Measurements from ENCODE around the gene LITAFD.

DNA sequence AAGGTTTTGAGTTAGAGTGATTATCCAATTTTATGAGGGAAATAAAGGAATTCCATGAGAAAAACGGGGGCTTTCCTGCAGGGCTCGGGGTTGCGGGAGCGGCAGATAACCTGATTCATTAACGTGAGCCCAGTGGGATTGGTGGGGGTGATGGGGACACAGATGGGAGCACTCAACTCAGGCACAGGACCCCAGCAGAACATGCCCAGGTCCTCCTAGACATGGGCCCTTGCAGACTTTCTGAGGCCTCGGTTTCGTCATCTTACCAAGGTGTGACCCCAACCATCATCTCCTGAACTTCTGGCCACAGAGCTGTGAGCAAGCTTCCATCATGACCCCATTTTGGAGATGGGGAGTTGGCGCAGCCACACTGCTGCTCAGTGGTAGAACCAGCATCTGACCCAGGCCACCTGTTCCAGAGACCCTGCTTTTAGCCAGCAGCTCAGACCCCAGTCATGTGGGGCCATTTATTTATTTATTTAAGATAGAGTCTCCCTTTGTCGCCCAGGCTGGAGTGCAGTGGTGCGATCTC is 35.7 kb upstream of the LITAFD start:
- no peak for TF ChIP-seq RAD21 (IDR thresholded peaks at IDR 0.05; ENCODE audit: low read depth)
- no peak for TF ChIP-seq CEBPB (IDR thresholded peaks at IDR 0.05)
- TF ChIP-seq YY1 (IDR thresholded peaks at IDR 0.05; ENCODE audit: low read depth): no peak
- no peak for TF ChIP-seq TAF1 (IDR thresholded peaks at IDR 0.05; ENCODE audit: low read depth)
- TF ChIP-seq EGR1 (IDR thresholded peaks at IDR 0.05): no peak
- TF ChIP-seq TCF12 (IDR thresholded peaks at IDR 0.05; ENCODE audit: low read depth): no peak
- TF ChIP-seq, protein P1, sequence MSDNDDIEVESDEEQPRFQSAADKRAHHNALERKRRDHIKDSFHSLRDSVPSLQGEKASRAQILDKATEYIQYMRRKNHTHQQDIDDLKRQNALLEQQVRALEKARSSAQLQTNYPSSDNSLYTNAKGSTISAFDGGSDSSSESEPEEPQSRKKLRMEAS (IDR thresholded peaks at IDR 0.05): no peak
- no peak for TF ChIP-seq ZBTB7A (IDR thresholded peaks at IDR 0.05; ENCODE audit: low read depth)
- TF ChIP-seq, protein P2, sequence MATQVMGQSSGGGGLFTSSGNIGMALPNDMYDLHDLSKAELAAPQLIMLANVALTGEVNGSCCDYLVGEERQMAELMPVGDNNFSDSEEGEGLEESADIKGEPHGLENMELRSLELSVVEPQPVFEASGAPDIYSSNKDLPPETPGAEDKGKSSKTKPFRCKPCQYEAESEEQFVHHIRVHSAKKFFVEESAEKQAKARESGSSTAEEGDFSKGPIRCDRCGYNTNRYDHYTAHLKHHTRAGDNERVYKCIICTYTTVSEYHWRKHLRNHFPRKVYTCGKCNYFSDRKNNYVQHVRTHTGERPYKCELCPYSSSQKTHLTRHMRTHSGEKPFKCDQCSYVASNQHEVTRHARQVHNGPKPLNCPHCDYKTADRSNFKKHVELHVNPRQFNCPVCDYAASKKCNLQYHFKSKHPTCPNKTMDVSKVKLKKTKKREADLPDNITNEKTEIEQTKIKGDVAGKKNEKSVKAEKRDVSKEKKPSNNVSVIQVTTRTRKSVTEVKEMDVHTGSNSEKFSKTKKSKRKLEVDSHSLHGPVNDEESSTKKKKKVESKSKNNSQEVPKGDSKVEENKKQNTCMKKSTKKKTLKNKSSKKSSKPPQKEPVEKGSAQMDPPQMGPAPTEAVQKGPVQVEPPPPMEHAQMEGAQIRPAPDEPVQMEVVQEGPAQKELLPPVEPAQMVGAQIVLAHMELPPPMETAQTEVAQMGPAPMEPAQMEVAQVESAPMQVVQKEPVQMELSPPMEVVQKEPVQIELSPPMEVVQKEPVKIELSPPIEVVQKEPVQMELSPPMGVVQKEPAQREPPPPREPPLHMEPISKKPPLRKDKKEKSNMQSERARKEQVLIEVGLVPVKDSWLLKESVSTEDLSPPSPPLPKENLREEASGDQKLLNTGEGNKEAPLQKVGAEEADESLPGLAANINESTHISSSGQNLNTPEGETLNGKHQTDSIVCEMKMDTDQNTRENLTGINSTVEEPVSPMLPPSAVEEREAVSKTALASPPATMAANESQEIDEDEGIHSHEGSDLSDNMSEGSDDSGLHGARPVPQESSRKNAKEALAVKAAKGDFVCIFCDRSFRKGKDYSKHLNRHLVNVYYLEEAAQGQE (IDR thresholded peaks at IDR 0.05; ENCODE audit: low read depth): no peak
- no peak for TF ChIP-seq FOXM1 (IDR thresholded peaks at IDR 0.05; ENCODE audit: borderline replicate concordance, low read depth)
- no peak for TF ChIP-seq EP300 (IDR thresholded peaks at IDR 0.05; ENCODE audit: borderline replicate concordance)
- TF ChIP-seq, protein P3, sequence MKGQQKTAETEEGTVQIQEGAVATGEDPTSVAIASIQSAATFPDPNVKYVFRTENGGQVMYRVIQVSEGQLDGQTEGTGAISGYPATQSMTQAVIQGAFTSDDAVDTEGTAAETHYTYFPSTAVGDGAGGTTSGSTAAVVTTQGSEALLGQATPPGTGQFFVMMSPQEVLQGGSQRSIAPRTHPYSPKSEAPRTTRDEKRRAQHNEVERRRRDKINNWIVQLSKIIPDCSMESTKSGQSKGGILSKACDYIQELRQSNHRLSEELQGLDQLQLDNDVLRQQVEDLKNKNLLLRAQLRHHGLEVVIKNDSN (IDR thresholded peaks at IDR 0.05): no peak
- TF ChIP-seq TEAD4 (IDR thresholded peaks at IDR 0.05): no peak
- TF ChIP-seq CREB1 (IDR thresholded peaks at IDR 0.05; ENCODE audit: low read depth): no peak

Measured in Ishikawa (cell line).